PC-3 (cell line): Measurements from ENCODE around the gene MYORG. TPM values are rescaled to one million over a fixed set of nuclear protein-coding genes. Genes with fewer than 3 reads are reported as not detected.

Source experiments
- ATAC-seq: fragments of 200-7000 bp; cut with Tn5 transposase; 2 replicates; pipeline ENCODE4 v1.9.1; 2020; ENCODE audit warnings: mild to moderate bottlenecking, moderate library complexity
- BruUV-seq: library from RNA; stranded (reverse); fragments of 400-500 nt; replicated peaks from 2 replicates; lab custom pipeline; 2021; lab: Mats Ljungman, UMichigan
- CTCF ChIA-PET: fragments of 300-600 bp; sonication (Branson Sonifier 250); formaldehyde crosslinking; loops from one replicate; lab custom pipeline; 2022; ENCODE audit warnings: antibody characterized with exemption; lab: Charles Lee
- POLR2A ChIA-PET: fragments of 300-600 bp; sonication (Branson Sonifier 250); formaldehyde crosslinking; loops from one replicate; lab custom pipeline; 2022; ENCODE audit warnings: antibody characterized with exemption; ENCODE audit not compliant: unreplicated experiment; lab: Charles Lee
- DNase-seq: peaks from one replicate; pipeline ENCODE4 v3.0.0-alpha.2; 2015
- H2AFZ ChIP-seq: fragments of 300-600 bp; sonication (generic); 2 replicates; pipeline ENCODE4 v1.6.0; 2016; ENCODE audit warnings: antibody characterized with exemption, low read length
- H3F3A ChIP-seq: fragments of 300-600 bp; sonication (generic); one replicate; pipeline ENCODE4 v1.6.0; 2017; ENCODE audit warnings: antibody characterized with exemption, low read length, control low read depth, mild to moderate bottlenecking; ENCODE audit not compliant: unreplicated experiment
- H3K27ac ChIP-seq: fragments of 300-600 bp; sonication (generic); 2 replicates; pipeline ENCODE4 v1.5.1; 2016; ENCODE audit warnings: mild to moderate bottlenecking, low read length
- H3K27me3 ChIP-seq: fragments of 300-600 bp; sonication (generic); 2 replicates; pipeline ENCODE4 v1.6.1; 2016; ENCODE audit warnings: low read length, mixed read lengths
- H3K36me3 ChIP-seq: fragments of 300-600 bp; sonication (generic); 2 replicates; pipeline ENCODE4 v1.6.1; 2016; ENCODE audit warnings: low read depth, mixed run types, low read length, mixed read lengths
- H3K4me1 ChIP-seq: fragments of 300-600 bp; sonication (generic); 2 replicates; pipeline ENCODE4 v1.5.1; 2016; ENCODE audit warnings: low read length; ENCODE audit not compliant: insufficient read depth
- H3K4me2 ChIP-seq: fragments of 300-600 bp; sonication (generic); 2 replicates; pipeline ENCODE4 v1.6.0; 2016; ENCODE audit warnings: low read length
- H3K4me3 ChIP-seq: fragments of 300-600 bp; sonication (generic); 2 replicates; pipeline ENCODE4 v1.5.1; 2016; ENCODE audit warnings: mild to moderate bottlenecking, low read length, mixed read lengths
- H3K79me2 ChIP-seq: fragments of 300-600 bp; sonication (generic); 2 replicates; pipeline ENCODE4 v1.6.1; 2017; ENCODE audit warnings: low read length, mixed read lengths
- H3K9ac ChIP-seq: fragments of 300-600 bp; sonication (generic); 2 replicates; pipeline ENCODE4 v1.6.0; 2016; ENCODE audit warnings: mild to moderate bottlenecking, low read length
- H3K9me2 ChIP-seq: fragments of 300-600 bp; sonication (generic); replicated peaks from 2 replicates; pipeline ENCODE4 v1.6.1; 2016; ENCODE audit warnings: mixed run types, low read length, mixed read lengths
- H3K9me3 ChIP-seq: fragments of 300-600 bp; sonication (generic); 2 replicates; pipeline ENCODE4 v1.6.1; 2016; ENCODE audit warnings: low read length, mixed read lengths
- H4K20me1 ChIP-seq: fragments of 300-600 bp; sonication (generic); 2 replicates; pipeline ENCODE4 v1.6.1; 2016; ENCODE audit warnings: low read length, mixed read lengths
- CTCF ChIP-seq: fragments of 300-600 bp; sonication (generic); conservative IDR thresholded peaks from 2 replicates; pipeline ENCODE4 v1.5.1; 2017; ENCODE audit warnings: antibody characterized with exemption, low read depth, mild to moderate bottlenecking, low read length
- EZH2 ChIP-seq: fragments of 300-600 bp; sonication (generic); IDR thresholded peaks from one replicate; pipeline ENCODE4 v1.6.1; 2017; ENCODE audit warnings: antibody characterized with exemption, mild to moderate bottlenecking, low read length; ENCODE audit not compliant: unreplicated experiment
- EZH2phosphoT487 ChIP-seq: fragments of 300-600 bp; sonication (generic); IDR thresholded peaks from 2 replicates; pipeline ENCODE4 v1.6.1; 2018; ENCODE audit warnings: mild to moderate bottlenecking, antibody characterized with exemption, low read length, borderline replicate concordance
- intact Hi-C: fragments of 100-400 bp; cut with micrococcal nuclease; formaldehyde crosslinking; loops from 2 replicates; pipeline ENCODE4 v1.9.0; 2023
- total RNA-seq: library from RNA; depleted of rRNA; stranded (reverse); fragments of >200 nt; gene quantifications from 2 replicates; pipeline ENCODE4 v1.2.3, GENCODE V29; 2014

Gene MYORG
- total RNA-seq, 1 experiment from 2014 or later = 3.4 TPM

- H3K27ac ChIP-seq = no peak overlapping the region
- no peaks in the 10 kb centered on the region for H3K27me3 ChIP-seq
- no peaks in the 10 kb centered on the region for H3K79me2 ChIP-seq
- no peak overlapping the region for H3K4me2 ChIP-seq
- H3K9ac ChIP-seq = no peak overlapping the region
- H4K20me1 ChIP-seq = no peaks in the 10 kb centered on the region
- no peaks in the 10 kb centered on the region for H3K9me3 ChIP-seq
- no peaks in the 10 kb centered on the region for H3F3A ChIP-seq
- no peak overlapping the region for H3K4me3 ChIP-seq
- CTCF ChIA-PET = no interaction called here
- no peak for DNase-seq
- no peak overlapping the region for H2AFZ ChIP-seq
- POLR2A ChIA-PET = no interaction called here
- H3K4me1 ChIP-seq = no peaks in the 10 kb centered on the region
- no peak for ATAC-seq
- BruUV-seq = no TSS peak
- no peak for TF ChIP-seq EZH2
- TF ChIP-seq CTCF = no peak
- intact Hi-C loops = no loop called here
- H3K36me3 ChIP-seq = peaks cover 4% of the 10 kb centered on the region; the same call in 1 of the 2 replicates
- no peaks in the 10 kb centered on the region for H3K9me2 ChIP-seq
Observed at GRCh38 chr9:34400686-34401602, 24.2 kb upstream of the MYORG start.

- no peak for ATAC-seq
- no peak overlapping the region for H3K27ac ChIP-seq
- no TSS peak for BruUV-seq
- no peaks in the 10 kb centered on the region for H3K27me3 ChIP-seq
- no peak overlapping the region for H3K9ac ChIP-seq
- no peaks in the 10 kb centered on the region for H3K9me3 ChIP-seq
- CTCF ChIA-PET = no interaction called here
- H3K9me2 ChIP-seq = no peaks in the 10 kb centered on the region
- POLR2A ChIA-PET = no interaction called here
- H3K4me2 ChIP-seq = no peak overlapping the region
- TF ChIP-seq EZH2 (no peak), EZH2phosphoT487 (no peak), CTCF (no peak)
- intact Hi-C loops = no loop called here
- H2AFZ ChIP-seq = no peak overlapping the region
- H3F3A ChIP-seq = no peaks in the 10 kb centered on the region
- H3K36me3 ChIP-seq = peaks cover 4% of the 10 kb centered on the region; the same call in 1 of the 2 replicates
- H4K20me1 ChIP-seq = no peaks in the 10 kb centered on the region
- H3K79me2 ChIP-seq = no peaks in the 10 kb centered on the region
- no peak overlapping the region for H3K4me3 ChIP-seq
- no peak for DNase-seq
- no peaks in the 10 kb centered on the region for H3K4me1 ChIP-seq
Observed at GRCh38 chr9:34400275-34400674, 23.6 kb upstream of the MYORG start.

DNA sequence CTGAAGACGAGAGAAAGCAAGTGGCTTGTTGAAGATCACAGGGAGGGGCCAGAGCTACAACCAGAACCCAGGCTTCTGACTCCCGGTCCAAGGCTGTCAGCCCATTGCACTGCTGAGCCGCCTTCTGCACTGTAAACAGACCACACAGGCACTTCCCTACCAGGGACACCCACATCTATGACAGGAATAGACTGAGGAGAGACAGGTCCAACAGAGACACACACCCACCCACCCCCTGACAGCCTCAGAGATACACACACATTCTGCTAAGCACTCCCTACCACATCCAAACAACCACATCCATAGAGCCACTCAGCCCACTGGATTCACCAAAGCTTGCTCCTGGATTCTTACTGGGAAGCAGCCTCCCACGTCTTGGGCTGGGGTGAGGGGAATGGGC lies 23.0 kb upstream of the MYORG start:
- peaks cover 4% of the 10 kb centered on the region; the same call in 1 of the 2 replicates for H3K36me3 ChIP-seq
- BruUV-seq = no TSS peak
- no peak overlapping the region for H2AFZ ChIP-seq
- CTCF ChIA-PET = no interaction called here
- ATAC-seq (no peak), DNase-seq (no peak)
- H4K20me1 ChIP-seq = no peaks in the 10 kb centered on the region
- H3K27me3 ChIP-seq = no peaks in the 10 kb centered on the region
- no peaks in the 10 kb centered on the region for H3K9me2 ChIP-seq
- intact Hi-C loops = no loop called here
- no peak overlapping the region for H3K9ac ChIP-seq
- no peak overlapping the region for H3K27ac ChIP-seq
- POLR2A ChIA-PET = no interaction called here
- H3K4me1 ChIP-seq = no peaks in the 10 kb centered on the region
- no peaks in the 10 kb centered on the region for H3F3A ChIP-seq
- no peaks in the 10 kb centered on the region for H3K9me3 ChIP-seq
- no peaks in the 10 kb centered on the region for H3K79me2 ChIP-seq
- TF ChIP-seq EZH2 (no peak), CTCF (no peak), EZH2phosphoT487 (no peak)
- H3K4me3 ChIP-seq = no peak overlapping the region
- no peak overlapping the region for H3K4me2 ChIP-seq
